NCI-H82 (cell line): ENCODE data around the gene CALML5.
A peak's percentile ranks its signal among the peaks of the same experiment; 100 is the strongest.

ENCODE experiments used
- DNase-seq: peaks from one replicate; lab custom pipeline; 2025; lab: John Stamatoyannopoulos, UW

The CALML5 gene

GRCh38 chr10:5500910-5501309, 1.5 kb upstream of the CALML5 start:
- DNase-seq: no peak

- no peak for DNase-seq
Observed at GRCh38 chr10:5500162-5500670, 846 bp upstream of the CALML5 start.

- no peak for DNase-seq
Observed at GRCh38 chr10:5498791-5499492, 428 bp downstream of the CALML5 start.

DNA sequence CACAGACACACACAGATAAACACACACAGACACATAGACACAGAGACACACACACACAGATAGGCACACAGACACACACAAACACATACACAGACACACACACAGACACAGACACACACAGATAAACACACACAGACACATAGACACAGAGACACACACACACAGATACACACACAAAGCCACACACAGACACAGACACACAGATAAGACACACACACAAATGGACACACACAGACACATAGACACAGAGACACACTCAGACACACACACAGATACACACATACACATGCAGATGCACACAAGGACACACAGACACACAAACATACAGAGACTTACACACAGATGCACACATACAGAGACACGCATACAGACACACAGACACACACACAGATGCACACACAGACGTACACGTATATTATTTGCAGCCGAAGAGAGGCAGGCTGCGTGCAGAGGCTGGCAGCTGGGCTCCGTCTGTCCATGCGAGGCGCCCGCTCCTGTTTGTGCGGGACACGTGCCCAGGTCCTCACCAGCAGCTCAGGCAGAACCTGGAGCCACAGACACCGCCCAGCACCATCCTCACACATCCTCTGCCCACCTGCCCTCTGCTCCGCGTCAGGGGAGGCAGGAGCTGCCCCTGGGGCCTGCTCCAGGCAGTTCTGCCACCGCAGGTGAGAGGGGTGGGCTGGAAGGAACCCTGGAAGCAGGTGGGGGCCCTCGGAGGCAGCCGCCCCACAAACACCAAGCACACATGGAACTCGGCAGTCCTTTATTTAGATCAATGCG, 1.2 kb downstream of the CALML5 start:
- DNase-seq: no peak

GRCh38 chr10:5497289-5497688, 2.1 kb downstream of the CALML5 start:
- DNase-seq: no peak

GRCh38 chr10:5496261-5497250, 2.8 kb downstream of the CALML5 start:
- DNase-seq: no peak

DNA sequence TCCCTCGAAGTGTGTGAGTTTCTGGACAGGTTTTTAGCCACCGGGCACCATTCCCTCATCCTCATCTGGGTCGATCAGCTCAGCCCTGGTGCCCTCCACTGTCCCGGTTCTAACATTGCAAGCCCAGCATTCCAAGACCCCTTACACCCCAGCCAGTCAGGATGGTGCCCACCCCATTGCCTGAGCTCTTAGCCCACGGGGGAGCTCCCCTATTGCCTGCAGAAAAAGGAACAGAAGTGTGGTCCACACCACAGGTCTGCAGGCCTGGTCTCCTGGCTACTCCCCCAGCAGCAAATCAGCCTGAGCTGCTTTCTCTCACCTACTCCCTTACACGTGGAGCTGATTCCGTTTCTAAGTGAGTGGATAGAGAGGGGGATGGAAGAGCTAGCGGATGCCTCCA, 4.8 kb downstream of the CALML5 start:
- no peak for DNase-seq

GRCh38 chr10:5493691-5494090, 5.7 kb downstream of the CALML5 start:
- DNase-seq: no peak

DNA sequence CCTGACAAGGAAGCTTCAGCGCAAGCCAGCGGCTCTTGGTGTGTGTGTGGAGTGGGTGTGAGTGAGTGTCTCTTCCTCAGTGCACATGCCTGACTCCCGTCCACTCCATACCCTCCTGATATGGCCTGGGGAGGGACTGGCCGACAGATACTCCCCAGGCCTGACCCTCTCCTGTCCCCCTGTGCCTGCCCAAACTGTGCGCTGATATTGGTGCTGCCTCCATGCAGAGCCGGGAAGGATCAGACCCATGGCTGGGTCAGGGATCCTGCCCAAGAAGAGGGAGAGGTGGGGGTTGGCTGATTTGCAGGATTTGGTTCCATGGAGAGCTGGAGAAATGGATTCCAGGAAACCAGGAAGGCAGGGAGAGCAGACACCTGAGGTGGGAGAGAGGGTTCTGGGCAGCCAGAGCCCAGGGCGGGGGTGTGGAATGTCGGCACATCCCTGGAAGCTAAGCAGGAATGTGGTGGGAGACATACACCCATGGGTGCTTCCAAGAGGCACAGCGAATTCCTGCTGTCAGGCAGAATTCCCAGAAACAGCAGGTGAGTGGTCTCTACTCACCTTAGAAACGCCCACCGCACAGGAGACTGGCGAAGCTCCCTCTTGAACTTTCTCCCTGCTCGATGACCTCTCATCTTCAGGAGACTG, 6.3 kb downstream of the CALML5 start:
- DNase-seq: no peak

DNA sequence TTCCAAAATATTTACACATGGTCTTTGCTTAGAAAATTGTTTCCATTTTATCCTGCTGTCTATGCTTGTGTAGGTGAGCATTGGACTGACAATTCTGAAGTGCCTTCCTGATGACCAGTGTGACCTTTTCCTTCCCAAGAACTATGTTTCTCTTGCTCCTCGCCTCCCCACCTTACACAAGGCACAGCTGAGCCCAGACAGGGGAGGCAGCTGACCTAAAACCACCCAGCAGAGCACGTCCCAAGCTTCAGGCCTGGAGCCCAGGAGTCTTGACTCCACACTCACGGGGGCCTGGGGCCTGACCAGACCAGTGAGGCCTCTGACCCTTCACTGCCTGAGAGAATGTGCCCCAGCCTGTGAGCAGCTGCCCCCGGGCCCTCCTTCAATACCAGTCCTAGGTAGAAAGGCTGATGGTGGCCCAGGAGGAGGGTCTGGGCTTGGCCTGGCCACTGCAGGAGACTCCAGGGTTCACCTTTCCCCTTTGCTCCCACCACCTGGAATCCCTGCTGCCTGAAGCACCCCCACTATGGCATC, 7.0 kb downstream of the CALML5 start:
- DNase-seq: no peak

- no peak for DNase-seq
Observed at GRCh38 chr10:5491477-5491876, 7.9 kb downstream of the CALML5 start.

GRCh38 chr10:5490698-5491464, 8.5 kb downstream of the CALML5 start:
- no peak for DNase-seq

DNA sequence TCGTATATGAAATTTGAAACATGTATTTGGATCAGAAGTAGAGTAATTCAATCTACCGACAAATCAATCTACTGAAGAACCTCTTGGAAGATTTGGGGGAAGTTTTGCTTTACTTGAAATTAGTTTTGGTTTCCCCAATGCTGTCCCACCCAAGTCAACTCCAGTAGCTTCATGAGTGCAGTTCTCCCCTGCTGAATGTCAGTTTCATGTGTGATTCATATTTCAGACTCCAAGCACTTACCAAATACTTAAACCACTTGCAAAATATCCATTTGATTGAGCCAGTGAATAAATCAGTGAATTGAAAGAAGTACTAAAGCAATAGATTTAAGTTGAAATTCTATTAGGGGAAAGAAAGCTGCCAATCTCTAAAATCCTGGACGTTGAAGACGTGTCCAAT, 9.3 kb downstream of the CALML5 start:
- no peak for DNase-seq

- DNase-seq: no peak
Observed at GRCh38 chr10:5488272-5489161, 10.9 kb downstream of the CALML5 start.

GRCh38 chr10:5486853-5487235, 12.5 kb downstream of the CALML5 start:
- peak; percentile 7 for DNase-seq

GRCh38 chr10:5485948-5486852, 13.2 kb downstream of the CALML5 start:
- peak; percentile 6 for DNase-seq

GRCh38 chr10:5485290-5485689, 14.1 kb downstream of the CALML5 start:
- no peak for DNase-seq

DNA sequence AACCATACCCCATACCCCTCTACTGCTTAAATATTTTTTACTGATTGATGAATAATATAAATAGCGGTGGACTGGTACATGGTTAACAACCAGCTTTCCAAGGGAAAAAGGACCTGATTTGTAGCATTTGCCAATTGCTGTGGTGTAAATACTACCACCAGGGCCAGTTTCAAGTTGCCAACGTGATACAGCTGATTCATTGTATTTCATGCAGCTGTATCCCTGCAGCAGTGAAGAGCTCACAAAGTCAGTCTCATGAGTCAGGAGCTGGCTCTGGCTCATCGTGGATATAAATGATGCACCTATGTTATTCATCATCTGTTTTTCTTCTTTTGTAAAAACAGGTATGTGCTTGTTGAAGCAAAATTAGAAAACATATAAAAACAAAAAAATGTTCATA, 15.2 kb downstream of the CALML5 start:
- no peak for DNase-seq

DNA sequence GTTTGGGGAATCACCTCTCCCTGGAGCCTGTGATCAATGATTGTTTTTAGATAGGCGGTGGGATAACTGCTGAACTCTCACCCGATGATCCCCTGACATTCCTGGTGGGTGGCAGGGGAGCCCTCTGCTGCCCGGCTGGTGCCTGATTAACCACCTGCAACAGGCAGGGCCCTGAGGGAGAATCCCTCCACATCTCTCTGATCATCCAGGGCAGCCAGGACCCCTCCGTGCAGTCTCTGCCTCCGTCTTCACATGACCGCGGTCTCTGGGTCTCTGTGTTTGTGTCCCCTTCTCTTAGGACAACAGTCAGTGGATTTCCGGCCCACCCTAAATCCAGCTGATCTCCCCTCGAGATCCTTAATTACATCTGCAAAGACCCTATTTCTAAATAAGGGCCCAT, 17.4 kb downstream of the CALML5 start:
- DNase-seq: no peak
